K562 (cell line): Measurements from ENCODE around the gene PAF1. TPM values are rescaled to one million over a fixed set of nuclear protein-coding genes. Genes with fewer than 3 reads are reported as not detected.

ENCODE experiments used
- CBX8 ChIP-seq: fragments of 200-600 bp; sonication (generic); IDR thresholded peaks from 2 replicates; pipeline ENCODE4 v1.6.1; 2012; ENCODE audit warnings: borderline replicate concordance, mixed run types, low read depth, mild to moderate bottlenecking, moderate library complexity, mixed read lengths, low read length, control low read depth, inconsistent platforms; ENCODE audit not compliant: poor library complexity, severe bottlenecking; ENCODE audit errors: extremely low read depth
- CTBP1 ChIP-seq: fragments of 450-650 bp; IDR thresholded peaks from 2 replicates; pipeline ENCODE4 v1.6.1; 2016; ENCODE audit warnings: borderline replicate concordance
- GATAD2A ChIP-seq: fragments of 450-650 bp; IDR thresholded peaks from 2 replicates; pipeline ENCODE4 v1.6.1; 2017
- NFXL1 ChIP-seq: fragments of 450-650 bp; formaldehyde crosslinking; IDR thresholded peaks from 2 replicates; pipeline ENCODE4 v1.4.0; 2021; ENCODE audit warnings: mild to moderate bottlenecking
- polyA plus RNA-seq, 8 experiments: library from polyadenylated mRNA; depleted of rRNA in 4 of 8; stranded (reverse) in 5 of 8; unstranded in 3 of 8; fragments of >200 nt; fragmentation: Nextera tagmentation in 2 of 8; fragmentation: Illumina TruSeq in 1 of 8; extraction: Ambion mirVana in 2 of 8; extraction: Trizol in 1 of 8; gene quantifications; 2 replicates each; pipeline versions ENCODE4 v1.2.1 to v1.2.3, GENCODE V29; 2011 to 2014; ENCODE audit warnings: inconsistent platforms in 1 of 8, missing spikeins in 1 of 8
- total RNA-seq, 7 experiments: library from RNA; depleted of rRNA in 6 of 7; stranded (reverse); fragments of >200 nt in 6 of 7; fragmentation: Illumina TruSeq in 2 of 7; extraction: Trizol in 2 of 7; gene quantifications; 2 replicates each; pipeline versions ENCODE4 v1.2.1 to v1.2.3, GENCODE V29; 2011 to 2021; ENCODE audit warnings: low replicate concordance in 1 of 7
- TF ChIP-seq, protein P1 (sequence below): fragments of 250-450 bp; sonication (Bioruptor Pico); IDR thresholded peaks from 2 replicates; pipeline ENCODE4 v1.4.0; 2020; ENCODE audit warnings: mild to moderate bottlenecking
- TF ChIP-seq, protein P2 (sequence below): IDR thresholded peaks from 2 replicates; pipeline ENCODE4 v1.6.1; 2014; ENCODE audit warnings: antibody characterized with exemption
- TF ChIP-seq, protein P3 (sequence below), 2 experiments: IDR thresholded peaks; 2 replicates each; pipeline ENCODE4 v1.6.1; 2012; ENCODE audit warnings: improper control_type of control experiment in 2 of 2, low read depth in 2 of 2, low read length in 2 of 2, borderline replicate concordance in 1 of 2
- TF ChIP-seq, protein P4 (sequence below): sonication (generic); formaldehyde crosslinking; IDR thresholded peaks from 2 replicates; pipeline ENCODE4 v1.8.1; 2022; ENCODE audit warnings: missing genetic modification reagents
- TF ChIP-seq, protein P5 (sequence below): IDR thresholded peaks from 2 replicates; pipeline ENCODE4 v1.6.1; 2011; ENCODE audit warnings: borderline replicate concordance, low read depth, mild to moderate bottlenecking, moderate library complexity, low read length; ENCODE audit not compliant: insufficient read depth, poor library complexity, severe bottlenecking
- TF ChIP-seq, protein P6 (sequence below): fragments of 450-650 bp; formaldehyde crosslinking; IDR thresholded peaks from 2 replicates; pipeline ENCODE4 v1.4.0; 2020; ENCODE audit warnings: mild to moderate bottlenecking, moderate library complexity

Gene PAF1
- total and polyA plus RNA-seq, 9 of the 15 experiments (the other 6 are each of a cell fraction or from before 2014, with no cell fraction given): 1.5 to 45.0 (median 33.8) TPM

DNA sequence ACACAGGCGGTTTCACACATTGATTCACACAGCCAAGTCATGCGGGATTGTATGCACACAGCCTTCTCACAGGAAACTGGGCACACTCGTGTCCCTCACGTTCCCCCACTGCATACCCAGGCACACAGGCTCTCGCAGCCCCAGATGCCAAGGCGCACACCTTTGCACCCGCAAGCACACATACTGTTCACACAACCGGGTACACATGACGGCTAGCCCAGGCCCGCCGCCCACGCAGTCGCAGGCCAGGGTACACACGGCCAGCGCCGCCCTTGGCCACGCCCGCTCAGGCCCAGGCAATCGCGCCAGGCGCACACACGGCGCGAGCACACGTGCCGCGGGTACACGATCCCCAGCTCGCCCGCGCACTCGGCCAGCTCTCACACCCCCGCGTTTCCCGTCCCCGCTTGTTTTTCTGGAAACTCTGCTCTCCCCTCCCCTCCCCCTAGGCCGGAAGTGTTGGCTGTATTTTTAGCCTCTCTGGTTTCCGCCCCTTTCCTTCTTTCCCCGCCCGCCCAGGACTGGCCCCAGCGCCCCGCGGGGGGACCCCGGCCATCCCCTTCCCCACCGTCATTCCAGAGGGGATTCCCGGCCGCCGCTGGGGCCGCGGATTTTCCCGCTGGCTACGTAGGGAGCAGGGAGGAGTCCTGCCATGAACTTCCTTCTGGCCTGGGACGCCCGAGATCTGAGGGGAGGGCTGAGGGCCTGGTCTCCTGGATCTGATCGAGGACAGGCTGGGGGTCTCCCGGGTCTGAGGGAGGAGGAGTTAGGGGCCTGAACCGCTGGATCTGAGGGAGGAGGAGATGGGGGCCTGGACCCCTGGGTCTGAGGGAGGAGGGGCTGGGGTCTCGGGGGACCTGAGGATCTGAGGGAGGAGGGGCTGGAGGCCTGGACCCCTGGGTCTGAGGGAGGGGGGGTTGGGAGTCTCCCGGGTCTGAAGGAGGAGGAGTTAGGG lies 11.7 kb upstream of the PAF1 start (continued):
- TF ChIP-seq, protein P1, sequence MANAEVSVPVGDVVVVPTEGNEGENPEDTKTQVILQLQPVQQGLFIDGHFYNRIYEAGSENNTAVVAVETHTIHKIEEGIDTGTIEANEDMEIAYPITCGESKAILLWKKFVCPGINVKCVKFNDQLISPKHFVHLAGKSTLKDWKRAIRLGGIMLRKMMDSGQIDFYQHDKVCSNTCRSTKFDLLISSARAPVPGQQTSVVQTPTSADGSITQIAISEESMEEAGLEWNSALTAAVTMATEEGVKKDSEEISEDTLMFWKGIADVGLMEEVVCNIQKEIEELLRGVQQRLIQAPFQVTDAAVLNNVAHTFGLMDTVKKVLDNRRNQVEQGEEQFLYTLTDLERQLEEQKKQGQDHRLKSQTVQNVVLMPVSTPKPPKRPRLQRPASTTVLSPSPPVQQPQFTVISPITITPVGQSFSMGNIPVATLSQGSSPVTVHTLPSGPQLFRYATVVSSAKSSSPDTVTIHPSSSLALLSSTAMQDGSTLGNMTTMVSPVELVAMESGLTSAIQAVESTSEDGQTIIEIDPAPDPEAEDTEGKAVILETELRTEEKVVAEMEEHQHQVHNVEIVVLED (CRISPR knock-in tag): peak; percentile 49; the same call in 1 of the 2 replicates
- TF ChIP-seq NFXL1 (CRISPR knock-in tag) (no peak), CTBP1 (peak; percentile 86), GATAD2A (peak; percentile 89), CBX8 (no peak)
- TF ChIP-seq, protein P2, sequence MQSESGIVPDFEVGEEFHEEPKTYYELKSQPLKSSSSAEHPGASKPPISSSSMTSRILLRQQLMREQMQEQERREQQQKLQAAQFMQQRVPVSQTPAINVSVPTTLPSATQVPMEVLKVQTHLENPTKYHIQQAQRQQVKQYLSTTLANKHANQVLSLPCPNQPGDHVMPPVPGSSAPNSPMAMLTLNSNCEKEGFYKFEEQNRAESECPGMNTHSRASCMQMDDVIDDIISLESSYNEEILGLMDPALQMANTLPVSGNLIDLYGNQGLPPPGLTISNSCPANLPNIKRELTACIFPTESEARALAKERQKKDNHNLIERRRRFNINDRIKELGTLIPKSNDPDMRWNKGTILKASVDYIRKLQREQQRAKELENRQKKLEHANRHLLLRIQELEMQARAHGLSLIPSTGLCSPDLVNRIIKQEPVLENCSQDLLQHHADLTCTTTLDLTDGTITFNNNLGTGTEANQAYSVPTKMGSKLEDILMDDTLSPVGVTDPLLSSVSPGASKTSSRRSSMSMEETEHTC: peak; percentile 63; the same call in 1 of the 2 replicates
- TF ChIP-seq, protein P3, sequence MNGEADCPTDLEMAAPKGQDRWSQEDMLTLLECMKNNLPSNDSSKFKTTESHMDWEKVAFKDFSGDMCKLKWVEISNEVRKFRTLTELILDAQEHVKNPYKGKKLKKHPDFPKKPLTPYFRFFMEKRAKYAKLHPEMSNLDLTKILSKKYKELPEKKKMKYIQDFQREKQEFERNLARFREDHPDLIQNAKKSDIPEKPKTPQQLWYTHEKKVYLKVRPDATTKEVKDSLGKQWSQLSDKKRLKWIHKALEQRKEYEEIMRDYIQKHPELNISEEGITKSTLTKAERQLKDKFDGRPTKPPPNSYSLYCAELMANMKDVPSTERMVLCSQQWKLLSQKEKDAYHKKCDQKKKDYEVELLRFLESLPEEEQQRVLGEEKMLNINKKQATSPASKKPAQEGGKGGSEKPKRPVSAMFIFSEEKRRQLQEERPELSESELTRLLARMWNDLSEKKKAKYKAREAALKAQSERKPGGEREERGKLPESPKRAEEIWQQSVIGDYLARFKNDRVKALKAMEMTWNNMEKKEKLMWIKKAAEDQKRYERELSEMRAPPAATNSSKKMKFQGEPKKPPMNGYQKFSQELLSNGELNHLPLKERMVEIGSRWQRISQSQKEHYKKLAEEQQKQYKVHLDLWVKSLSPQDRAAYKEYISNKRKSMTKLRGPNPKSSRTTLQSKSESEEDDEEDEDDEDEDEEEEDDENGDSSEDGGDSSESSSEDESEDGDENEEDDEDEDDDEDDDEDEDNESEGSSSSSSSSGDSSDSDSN (IDR thresholded peaks at IDR 0.05; ENCODE audit: borderline replicate concordance in 1 of 2, low read depth in 2 of 2, low read length in 2 of 2): 0 out of 4 replicates have a peak, but pooled peaks of 1 of the 2 experiments have one; percentile 37
- TF ChIP-seq, protein P4, sequence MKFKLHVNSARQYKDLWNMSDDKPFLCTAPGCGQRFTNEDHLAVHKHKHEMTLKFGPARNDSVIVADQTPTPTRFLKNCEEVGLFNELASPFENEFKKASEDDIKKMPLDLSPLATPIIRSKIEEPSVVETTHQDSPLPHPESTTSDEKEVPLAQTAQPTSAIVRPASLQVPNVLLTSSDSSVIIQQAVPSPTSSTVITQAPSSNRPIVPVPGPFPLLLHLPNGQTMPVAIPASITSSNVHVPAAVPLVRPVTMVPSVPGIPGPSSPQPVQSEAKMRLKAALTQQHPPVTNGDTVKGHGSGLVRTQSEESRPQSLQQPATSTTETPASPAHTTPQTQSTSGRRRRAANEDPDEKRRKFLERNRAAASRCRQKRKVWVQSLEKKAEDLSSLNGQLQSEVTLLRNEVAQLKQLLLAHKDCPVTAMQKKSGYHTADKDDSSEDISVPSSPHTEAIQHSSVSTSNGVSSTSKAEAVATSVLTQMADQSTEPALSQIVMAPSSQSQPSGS (CRISPR knock-in tag): no peak
- TF ChIP-seq, protein P5, sequence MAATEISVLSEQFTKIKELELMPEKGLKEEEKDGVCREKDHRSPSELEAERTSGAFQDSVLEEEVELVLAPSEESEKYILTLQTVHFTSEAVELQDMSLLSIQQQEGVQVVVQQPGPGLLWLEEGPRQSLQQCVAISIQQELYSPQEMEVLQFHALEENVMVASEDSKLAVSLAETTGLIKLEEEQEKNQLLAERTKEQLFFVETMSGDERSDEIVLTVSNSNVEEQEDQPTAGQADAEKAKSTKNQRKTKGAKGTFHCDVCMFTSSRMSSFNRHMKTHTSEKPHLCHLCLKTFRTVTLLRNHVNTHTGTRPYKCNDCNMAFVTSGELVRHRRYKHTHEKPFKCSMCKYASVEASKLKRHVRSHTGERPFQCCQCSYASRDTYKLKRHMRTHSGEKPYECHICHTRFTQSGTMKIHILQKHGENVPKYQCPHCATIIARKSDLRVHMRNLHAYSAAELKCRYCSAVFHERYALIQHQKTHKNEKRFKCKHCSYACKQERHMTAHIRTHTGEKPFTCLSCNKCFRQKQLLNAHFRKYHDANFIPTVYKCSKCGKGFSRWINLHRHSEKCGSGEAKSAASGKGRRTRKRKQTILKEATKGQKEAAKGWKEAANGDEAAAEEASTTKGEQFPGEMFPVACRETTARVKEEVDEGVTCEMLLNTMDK: peak; percentile 73
- TF ChIP-seq, protein P6, sequence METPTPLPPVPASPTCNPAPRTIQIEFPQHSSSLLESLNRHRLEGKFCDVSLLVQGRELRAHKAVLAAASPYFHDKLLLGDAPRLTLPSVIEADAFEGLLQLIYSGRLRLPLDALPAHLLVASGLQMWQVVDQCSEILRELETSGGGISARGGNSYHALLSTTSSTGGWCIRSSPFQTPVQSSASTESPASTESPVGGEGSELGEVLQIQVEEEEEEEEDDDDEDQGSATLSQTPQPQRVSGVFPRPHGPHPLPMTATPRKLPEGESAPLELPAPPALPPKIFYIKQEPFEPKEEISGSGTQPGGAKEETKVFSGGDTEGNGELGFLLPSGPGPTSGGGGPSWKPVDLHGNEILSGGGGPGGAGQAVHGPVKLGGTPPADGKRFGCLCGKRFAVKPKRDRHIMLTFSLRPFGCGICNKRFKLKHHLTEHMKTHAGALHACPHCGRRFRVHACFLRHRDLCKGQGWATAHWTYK (CRISPR knock-in tag): peak; percentile 84; the same call in 1 of the 2 replicates
